H9 (cell line): ENCODE data around the gene RIMBP2. TPM values are rescaled to one million over a fixed set of nuclear protein-coding genes. Genes with fewer than 3 reads are reported as not detected.

Experiments used
- DNase-seq: peaks from one replicate; pipeline ENCODE4 v3.0.0-alpha.2; 2017
- H2AFZ ChIP-seq: one replicate; pipeline ENCODE4 v1.6.1; 2013; ENCODE audit warnings: mild to moderate bottlenecking, low read length, control low read depth, moderate library complexity
- H2AK5ac ChIP-seq: 2 replicates; pipeline ENCODE4 v1.6.1; 2013; ENCODE audit warnings: low read length, control low read depth, mixed read lengths; ENCODE audit not compliant: insufficient read length
- H2BK120ac ChIP-seq: one replicate; pipeline ENCODE4 v1.6.1; 2013; ENCODE audit warnings: low read depth, mild to moderate bottlenecking, low read length, control low read depth, inconsistent platforms; ENCODE audit not compliant: poor library complexity, severe bottlenecking
- H2BK12ac ChIP-seq: 2 replicates; pipeline ENCODE4 v1.6.1; 2013; ENCODE audit warnings: low read length, control low read depth, mixed read lengths, low read depth; ENCODE audit not compliant: insufficient read length
- H2BK15ac ChIP-seq: 2 replicates; pipeline ENCODE4 v1.6.1; 2013; ENCODE audit warnings: low read depth, low read length, control low read depth
- H2BK20ac ChIP-seq: one replicate; pipeline ENCODE4 v1.6.1; 2013; ENCODE audit warnings: low read depth, mild to moderate bottlenecking, low read length, control low read depth, inconsistent platforms; ENCODE audit not compliant: poor library complexity, severe bottlenecking
- H2BK5ac ChIP-seq: 2 replicates; pipeline ENCODE4 v1.6.1; 2013; ENCODE audit warnings: low read length, control low read depth, mixed read lengths; ENCODE audit not compliant: insufficient read length
- H3K14ac ChIP-seq: 2 replicates; pipeline ENCODE4 v1.6.1; 2013; ENCODE audit warnings: low read length, control low read depth; ENCODE audit not compliant: insufficient read depth
- H3K18ac ChIP-seq: 2 replicates; pipeline ENCODE4 v1.6.1; 2013; ENCODE audit warnings: low read depth, mild to moderate bottlenecking, mixed read lengths, low read length, control low read depth; ENCODE audit not compliant: insufficient read length
- H3K23ac ChIP-seq: 2 replicates; pipeline ENCODE4 v1.6.1; 2013; ENCODE audit warnings: low read length, control low read depth, mixed read lengths, low read depth; ENCODE audit not compliant: insufficient read length
- H3K23me2 ChIP-seq: 2 replicates; pipeline ENCODE4 v1.6.1; 2013; ENCODE audit warnings: low read depth, mild to moderate bottlenecking, mixed read lengths, low read length, control low read depth; ENCODE audit not compliant: insufficient read length, poor library complexity, severe bottlenecking
- H3K27ac ChIP-seq: 2 replicates; pipeline ENCODE4 v1.5.1; 2013; ENCODE audit warnings: low read length, control low read depth, mixed read lengths, low read depth; ENCODE audit not compliant: insufficient read length
- H3K27me3 ChIP-seq: 2 replicates; pipeline ENCODE4 v1.6.1; 2013; ENCODE audit warnings: low read length, control low read depth, inconsistent platforms; ENCODE audit not compliant: insufficient read depth
- H3K4ac ChIP-seq: 2 replicates; pipeline ENCODE4 v1.6.1; 2013; ENCODE audit warnings: low read depth, mild to moderate bottlenecking, control low read depth, inconsistent platforms, low read length, moderate library complexity
- H3K4me1 ChIP-seq: 2 replicates; pipeline ENCODE4 v1.6.1; 2013; ENCODE audit warnings: low read length, control low read depth, inconsistent platforms; ENCODE audit not compliant: insufficient read depth
- H3K4me2 ChIP-seq: 2 replicates; pipeline ENCODE4 v1.6.1; 2013; ENCODE audit warnings: low read length, control low read depth, mixed read lengths; ENCODE audit not compliant: insufficient read length, insufficient read depth
- H3K56ac ChIP-seq: 2 replicates; pipeline ENCODE4 v1.6.1; 2013; ENCODE audit warnings: low read depth, mild to moderate bottlenecking, mixed read lengths, low read length, control low read depth; ENCODE audit not compliant: insufficient read length
- H3K79me1 ChIP-seq: 2 replicates; pipeline ENCODE4 v1.6.1; 2013; ENCODE audit warnings: low read depth, mild to moderate bottlenecking, moderate library complexity, low read length, control low read depth, inconsistent platforms; ENCODE audit not compliant: insufficient read depth, poor library complexity, severe bottlenecking
- H3K79me2 ChIP-seq: 2 replicates; pipeline ENCODE4 v1.6.1; 2013; ENCODE audit warnings: low read length, control low read depth, inconsistent platforms; ENCODE audit not compliant: insufficient read depth
- H3K9ac ChIP-seq: 2 replicates; pipeline ENCODE4 v1.6.1; 2013; ENCODE audit warnings: low read length, control low read depth, mixed read lengths; ENCODE audit not compliant: insufficient read length; ENCODE audit errors: extremely low read depth
- H3K9me3 ChIP-seq: one replicate; pipeline ENCODE4 v1.6.1; 2013; ENCODE audit warnings: low read depth, low read length, inconsistent platforms; ENCODE audit not compliant: control insufficient read depth
- H3T11ph ChIP-seq: one replicate; pipeline ENCODE4 v1.6.1; 2013; ENCODE audit warnings: mild to moderate bottlenecking, low read length, control low read depth, inconsistent platforms
- H4K20me1 ChIP-seq: one replicate; pipeline ENCODE4 v1.6.1; 2013; ENCODE audit not compliant: control insufficient read depth, insufficient read length, insufficient read depth
- H4K5ac ChIP-seq: 2 replicates; pipeline ENCODE4 v1.6.1; 2013; ENCODE audit warnings: low read depth, mild to moderate bottlenecking, mixed read lengths, low read length, control low read depth; ENCODE audit not compliant: insufficient read length
- H4K8ac ChIP-seq: replicated peaks from 2 replicates; pipeline ENCODE4 v1.6.1; 2013; ENCODE audit warnings: low read length, control low read depth, mixed read lengths, low read depth; ENCODE audit not compliant: insufficient read length
- H4K91ac ChIP-seq: 2 replicates; pipeline ENCODE4 v1.6.1; 2013; ENCODE audit warnings: low read depth, mild to moderate bottlenecking, moderate library complexity, mixed read lengths, low read length, control low read depth; ENCODE audit not compliant: insufficient read length
- H3K27ac Mint-ChIP-seq, 3 experiments: 2 replicates in 2 of 3; 3 replicates in 1 of 3; pipeline ENCODE4 v1.8.0; 2020 to 2021; ENCODE audit warnings: mixed read lengths in 3 of 3, mild to moderate bottlenecking in 1 of 3, moderate library complexity in 1 of 3
- H3K27me3 Mint-ChIP-seq: 2 replicates; pipeline ENCODE4 v1.8.0; 2021; ENCODE audit warnings: low read depth, mild to moderate bottlenecking, moderate library complexity, mixed read lengths
- H3K36me3 Mint-ChIP-seq, 3 experiments: 2 replicates in 2 of 3; 3 replicates in 1 of 3; pipeline ENCODE4 v1.8.0; 2020 to 2021; ENCODE audit warnings: low read depth in 3 of 3, mixed read lengths in 3 of 3; ENCODE audit not compliant: insufficient read depth in 1 of 3
- H3K4me1 Mint-ChIP-seq, 2 experiments: 2 replicates each; pipeline ENCODE4 v1.8.0; 2020; ENCODE audit warnings: mixed read lengths in 2 of 2
- H3K4me3 Mint-ChIP-seq, 2 experiments: 2 replicates in 1 of 2; 3 replicates in 1 of 2; pipeline ENCODE4 v1.8.0; 2020 to 2021; ENCODE audit warnings: mild to moderate bottlenecking in 2 of 2, mixed read lengths in 2 of 2, moderate library complexity in 1 of 2
- H3K9me3 Mint-ChIP-seq, 2 experiments: 2 replicates in 1 of 2; 3 replicates in 1 of 2; pipeline ENCODE4 v1.8.0; 2020; ENCODE audit warnings: mild to moderate bottlenecking in 2 of 2, mixed read lengths in 2 of 2, moderate library complexity in 1 of 2
- CTCF ChIP-seq: fragments of 200-600 bp; sonication (generic); conservative IDR thresholded peaks from 3 replicates; pipeline ENCODE4 v1.8.0; 2021; ENCODE audit warnings: antibody characterized with exemption, mild to moderate bottlenecking
- WGBS: extraction: QIAGEN DNeasy Blood & Tissue Kit; methylation state at CpG from one replicate; pipeline ENCODE4 v1.1.7; 2013; ENCODE audit warnings: missing lambda C conversion rate, low lambda C conversion rate, mixed read lengths; ENCODE audit not compliant: insufficient read length; ENCODE audit errors: extremely low coverage; 5-methylcytosine and 5-hydroxymethylcytosine counted together
- total RNA-seq: library from RNA; stranded (reverse); gene quantifications from 2 replicates; pipeline ENCODE4 v1.2.1, GENCODE V29; 2021

The RIMBP2 gene
- total RNA-seq, 1 experiment from 2014 or later = 0.70 TPM

DNA sequence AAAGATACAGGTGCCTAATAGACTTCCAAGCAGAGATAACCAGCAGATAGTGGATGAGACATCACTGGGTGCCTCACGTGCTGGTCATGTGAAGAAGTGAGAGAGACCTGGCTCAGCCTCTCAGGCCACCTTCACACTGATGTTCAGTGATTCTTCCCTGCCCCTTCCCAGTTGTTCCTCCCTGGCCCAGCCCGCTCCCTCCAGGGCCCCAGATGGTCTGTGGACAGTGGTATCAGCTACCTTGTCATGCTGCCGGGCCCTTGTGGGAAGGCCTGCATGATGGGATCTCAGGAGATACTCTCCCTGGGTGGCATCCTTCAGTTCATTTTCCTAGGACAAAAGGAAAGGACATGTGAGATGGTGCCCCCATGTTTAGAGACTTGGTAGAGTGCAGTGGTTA is 198.5 kb downstream of the RIMBP2 start:
- Histone ChIP-seq H3K79me2 (no peaks in the 10 kb centered on the region), H3K27me3 (no peaks in the 10 kb centered on the region), H4K20me1 (no peaks in the 10 kb centered on the region), H2BK15ac (no peak overlapping the region), H2BK20ac (no peak overlapping the region), H4K5ac (no peak overlapping the region), H3K23ac (no peak overlapping the region), H4K8ac (no peak overlapping the region), H3K23me2 (no peaks in the 10 kb centered on the region), H2BK5ac (no peak overlapping the region), H3K27ac (no peak overlapping the region), H4K91ac (no peak overlapping the region), H3K56ac (no peak overlapping the region), H3K4ac (no peak overlapping the region), H3K18ac (no peak overlapping the region), H2BK12ac (no peak overlapping the region), H3K4me1 (peaks cover 3% of the 10 kb centered on the region; the same call in 1 of the 2 replicates), H3K14ac (no peak overlapping the region), H2AK5ac (no peak overlapping the region), H2AFZ (no peak overlapping the region), H3K9ac (no peak overlapping the region), H3K79me1 (no peaks in the 10 kb centered on the region), H3K4me2 (no peak overlapping the region), H2BK120ac (no peak overlapping the region), H3K9me3 (peaks cover 8% of the 10 kb centered on the region), H3T11ph (no peak overlapping the region)
- no peak for DNase-seq
- H3K4me1 Mint-ChIP-seq = peaks cover 20 to 26% of the 10 kb centered on the region in 2 experiments
- no CpG with 5 or more reads among the region's 3 CpGs for WGBS
- peaks cover 0 to 8% (median 0%) of the 10 kb centered on the region in 3 experiments; a peak in 5 of 7 replicates for H3K36me3 Mint-ChIP-seq
- no peak overlapping the region for H3K4me3 Mint-ChIP-seq
- TF ChIP-seq CTCF = no peak
- H3K27me3 Mint-ChIP-seq = peaks cover 11% of the 10 kb centered on the region
- H3K9me3 Mint-ChIP-seq = peaks cover 9 to 12% of the 10 kb centered on the region in 2 experiments; a peak in 4 of 5 replicates
- H3K27ac Mint-ChIP-seq = no peak overlapping the region
